NCI-H2029 treated with DMSO at 0.1 percent for 48 hours (cell line): Measurements from ENCODE around the gene NOVA1.

Experiments
- DNase-seq: peaks from one replicate; lab custom pipeline; 2025; lab: John Stamatoyannopoulos, UW

The NOVA1 gene

GRCh38 chr14:26594148-26594547 lies 3.7 kb downstream of the NOVA1 start:
- no peak for DNase-seq

GRCh38 chr14:26593357-26593756 lies 4.5 kb downstream of the NOVA1 start:
- DNase-seq, result no peak

GRCh38 chr14:26589925-26590324 lies 7.9 kb downstream of the NOVA1 start:
- DNase-seq, result no peak

- no peak for DNase-seq
Measured at GRCh38 chr14:26577711-26578110, 20.1 kb downstream of the NOVA1 start.

- DNase-seq, result no peak
Measured at GRCh38 chr14:26554069-26554772, 43.6 kb downstream of the NOVA1 start.

- no peak for DNase-seq
Measured at GRCh38 chr14:26549571-26549970, 48.3 kb downstream of the NOVA1 start.

- no peak for DNase-seq
Measured at GRCh38 chr14:26548406-26548805, 49.4 kb downstream of the NOVA1 start.

GRCh38 chr14:26538176-26538575 lies 59.7 kb downstream of the NOVA1 start:
- no peak for DNase-seq

GRCh38 chr14:26531894-26532293 lies 65.9 kb downstream of the NOVA1 start:
- no peak for DNase-seq

GRCh38 chr14:26528415-26529182 lies 69.2 kb downstream of the NOVA1 start:
- no peak for DNase-seq

GRCh38 chr14:26527095-26527494 lies 70.7 kb downstream of the NOVA1 start:
- DNase-seq, result no peak

GRCh38 chr14:26526137-26526536 lies 71.7 kb downstream of the NOVA1 start:
- no peak for DNase-seq

- DNase-seq, result no peak
Measured at GRCh38 chr14:26525085-26525484, 72.7 kb downstream of the NOVA1 start.

- DNase-seq, result no peak
Measured at GRCh38 chr14:26522967-26523366, 74.9 kb downstream of the NOVA1 start.

- no peak for DNase-seq
Measured at GRCh38 chr14:26517771-26518170, 80.1 kb downstream of the NOVA1 start.

- DNase-seq, result no peak
Measured at GRCh38 chr14:26500028-26500427, 97.8 kb downstream of the NOVA1 start.

- DNase-seq, result no peak
Measured at GRCh38 chr14:26499546-26499945, 98.3 kb downstream of the NOVA1 start.

GRCh38 chr14:26486922-26487321 lies 110.9 kb downstream of the NOVA1 start:
- no peak for DNase-seq

- no peak for DNase-seq
Measured at GRCh38 chr14:26484562-26484961, 113.3 kb downstream of the NOVA1 start.

- no peak for DNase-seq
Measured at GRCh38 chr14:26478967-26479366, 118.9 kb downstream of the NOVA1 start.

- DNase-seq, result no peak
Measured at GRCh38 chr14:26466862-26467261, 131.0 kb downstream of the NOVA1 start.

- DNase-seq, result no peak
Measured at GRCh38 chr14:26463136-26463535, 134.7 kb downstream of the NOVA1 start.

GRCh38 chr14:26454105-26454504 lies 143.7 kb downstream of the NOVA1 start:
- DNase-seq, result no peak
